ENCODE measurements around the gene EFNA5. TPM values are rescaled to one million over a fixed set of nuclear protein-coding genes. Genes with fewer than 3 reads are reported as not detected.

EFNA5 gene
- polyA plus RNA-seq, 5 donors: 17.4 to 26.5 (median 19.1) TPM

DNA sequence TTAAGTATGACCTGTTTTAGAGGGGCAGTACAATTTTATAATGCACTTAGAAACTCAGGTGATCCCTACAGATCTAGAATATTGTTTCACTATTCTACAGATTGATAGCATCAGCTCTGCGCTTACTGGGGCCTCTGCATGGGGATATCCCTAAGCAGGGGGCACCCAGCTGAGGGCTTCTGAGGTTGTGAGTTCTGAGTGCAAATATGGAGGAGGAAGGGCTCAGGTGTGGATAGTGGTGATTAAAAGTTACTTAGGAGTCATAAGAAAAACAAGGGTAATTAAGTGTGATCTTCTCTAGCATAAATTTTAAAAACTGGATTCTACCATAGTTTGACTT is 274.4 kb downstream of the EFNA5 start:
- DNase-seq: no peak

DNA sequence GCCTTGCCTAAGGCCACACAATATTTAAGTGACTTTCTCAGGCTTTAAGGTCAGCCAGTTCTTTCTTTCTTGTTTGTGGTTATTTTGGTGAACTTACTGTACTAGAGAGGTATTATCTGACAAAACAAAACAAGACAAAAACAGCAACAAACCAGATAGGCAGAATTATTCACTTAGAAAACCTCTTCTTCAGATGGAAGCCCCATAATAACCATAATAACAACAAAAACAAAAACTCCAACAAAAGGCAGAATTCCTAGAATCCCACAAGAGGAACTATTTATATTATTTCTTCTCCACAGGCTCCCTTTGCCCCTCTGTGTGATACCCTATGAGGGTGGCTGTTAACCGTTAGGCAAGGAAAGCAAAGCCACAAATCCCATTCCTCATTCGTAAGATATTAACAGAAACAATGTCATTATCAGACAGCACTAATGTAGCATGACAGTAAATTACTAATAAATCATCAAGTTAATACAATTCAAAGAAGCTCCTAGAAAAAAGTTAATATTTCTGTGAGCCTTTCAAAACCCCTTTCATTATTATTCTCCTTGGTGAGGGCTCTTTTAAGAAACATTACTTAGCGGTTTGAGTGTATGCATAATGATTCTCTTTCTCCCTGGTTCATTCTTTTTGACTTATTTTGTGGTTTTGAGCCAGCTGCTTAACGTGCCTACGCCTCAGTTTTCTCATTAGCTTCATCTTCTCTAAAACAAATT is 274.9 kb downstream of the EFNA5 start:
- no peak for DNase-seq

DNA sequence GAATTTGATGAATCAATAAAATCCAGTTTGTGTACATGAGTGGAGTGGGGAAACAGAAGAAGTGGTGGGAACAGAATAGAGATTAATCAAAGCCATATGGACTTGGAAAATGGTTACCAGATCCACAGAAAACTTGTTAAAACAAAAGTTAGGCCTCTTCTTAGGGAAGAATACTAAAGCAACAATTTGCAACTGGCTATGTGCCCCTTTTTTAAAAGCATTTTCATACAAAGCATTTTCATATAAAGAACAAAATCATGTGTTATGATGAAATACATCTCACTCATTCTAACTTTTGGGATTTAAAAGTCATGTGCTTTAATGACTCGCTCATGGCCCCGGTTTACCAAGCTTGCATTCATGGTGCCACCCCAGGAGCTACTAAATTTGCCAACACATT is 276.9 kb downstream of the EFNA5 start:
- DNase-seq: no peak

DNA sequence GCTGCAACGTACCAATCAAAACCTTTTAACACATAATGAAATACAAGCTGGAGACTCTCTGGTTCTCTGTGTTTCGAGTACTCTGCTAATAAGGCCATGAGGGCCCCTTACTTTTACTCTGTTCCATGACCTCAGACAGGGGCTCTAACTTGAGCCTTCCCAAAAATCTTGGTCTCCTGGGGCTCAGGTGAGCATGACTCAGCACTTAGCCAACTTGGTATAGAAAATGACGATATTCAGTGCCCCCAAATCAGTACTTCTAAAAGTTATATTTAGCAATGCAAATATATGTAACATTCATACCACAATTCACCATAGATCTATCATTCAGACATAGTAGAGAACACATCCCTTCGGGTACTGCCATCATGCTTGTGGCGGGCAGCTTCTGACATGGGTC is 278.9 kb downstream of the EFNA5 start:
- no peak for DNase-seq

DNA sequence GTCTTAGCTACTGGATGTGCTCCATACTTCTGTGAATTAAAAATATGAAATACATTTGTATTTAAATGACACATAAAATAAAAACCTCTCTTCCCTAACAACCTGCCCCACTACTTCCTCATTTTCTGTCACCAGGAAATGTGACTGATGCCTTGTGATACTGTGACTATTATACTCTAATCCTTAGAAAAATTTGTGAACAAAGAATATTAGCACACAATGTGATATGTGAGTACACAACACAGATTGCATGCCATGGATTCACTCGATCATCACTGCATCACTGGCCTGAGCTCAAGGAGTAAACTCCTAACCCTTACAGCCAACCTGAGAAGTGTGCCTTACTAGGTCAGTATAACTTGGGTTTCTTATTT is 281.0 kb downstream of the EFNA5 start:
- DNase-seq: no peak

DNA sequence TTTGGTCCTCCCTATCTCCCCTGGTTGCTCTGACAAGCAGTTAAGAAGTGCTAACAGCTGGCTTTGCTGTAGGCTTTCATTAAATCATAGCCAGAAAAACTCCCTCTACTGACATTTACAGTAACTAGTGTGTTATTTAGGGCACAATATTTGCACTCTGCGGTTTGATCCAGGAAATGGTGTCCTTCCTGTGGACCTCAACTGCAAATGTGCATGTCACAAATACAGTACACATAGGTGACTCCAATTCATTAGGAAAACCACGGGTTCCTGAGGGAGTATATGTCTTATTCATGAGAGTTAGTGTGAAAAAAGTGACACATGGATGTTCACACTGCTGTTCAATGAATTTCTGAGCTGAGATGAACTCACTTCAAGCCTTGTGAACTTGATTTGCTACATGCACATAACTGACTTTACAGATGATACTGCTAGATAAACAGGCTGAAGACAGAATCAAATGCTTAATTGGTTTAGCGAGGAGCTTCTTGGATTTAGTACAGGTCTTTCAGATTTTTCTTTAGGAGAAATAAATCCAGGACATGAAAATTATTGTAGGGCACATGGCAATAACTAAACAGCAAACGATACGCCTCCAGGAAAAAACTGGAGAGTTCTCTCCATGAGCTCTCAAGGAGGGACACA is 281.5 kb downstream of the EFNA5 start:
- peak; percentile 50 to 55 for DNase-seq

DNA sequence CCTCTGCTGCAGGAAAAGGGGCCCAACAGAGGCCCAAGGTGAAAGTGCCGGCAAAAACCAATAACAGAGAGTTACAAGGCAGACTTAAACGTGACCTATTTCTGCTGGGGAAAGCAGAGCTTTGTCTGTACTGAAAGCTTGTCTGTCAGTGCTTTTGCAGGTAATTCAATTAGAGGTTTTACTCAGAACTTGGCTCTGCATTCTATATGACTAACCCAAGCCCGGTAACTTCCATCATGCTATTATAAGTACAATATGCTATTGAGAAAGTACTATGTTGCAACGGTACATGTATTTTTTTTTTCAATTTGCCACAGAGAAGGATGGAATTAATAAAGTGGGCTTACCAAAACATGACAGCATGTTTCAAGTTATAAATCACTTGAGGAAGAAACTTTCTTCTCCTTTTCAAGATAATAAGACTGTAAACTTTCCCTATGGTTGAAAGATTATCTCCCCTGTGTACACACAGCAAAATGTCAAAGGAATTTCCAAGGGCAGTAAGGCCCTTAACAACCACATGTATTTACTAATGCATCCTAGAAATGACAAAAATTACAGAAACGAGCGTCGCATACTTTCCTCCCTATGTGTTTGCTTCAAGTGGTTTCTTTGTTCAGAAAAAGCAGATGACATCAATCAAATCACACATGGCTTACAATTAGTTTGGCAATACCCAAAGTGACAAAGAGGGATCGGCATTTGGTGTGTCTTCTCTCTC is 282.4 kb downstream of the EFNA5 start:
- DNase-seq: peak; percentile 51 to 53

DNA sequence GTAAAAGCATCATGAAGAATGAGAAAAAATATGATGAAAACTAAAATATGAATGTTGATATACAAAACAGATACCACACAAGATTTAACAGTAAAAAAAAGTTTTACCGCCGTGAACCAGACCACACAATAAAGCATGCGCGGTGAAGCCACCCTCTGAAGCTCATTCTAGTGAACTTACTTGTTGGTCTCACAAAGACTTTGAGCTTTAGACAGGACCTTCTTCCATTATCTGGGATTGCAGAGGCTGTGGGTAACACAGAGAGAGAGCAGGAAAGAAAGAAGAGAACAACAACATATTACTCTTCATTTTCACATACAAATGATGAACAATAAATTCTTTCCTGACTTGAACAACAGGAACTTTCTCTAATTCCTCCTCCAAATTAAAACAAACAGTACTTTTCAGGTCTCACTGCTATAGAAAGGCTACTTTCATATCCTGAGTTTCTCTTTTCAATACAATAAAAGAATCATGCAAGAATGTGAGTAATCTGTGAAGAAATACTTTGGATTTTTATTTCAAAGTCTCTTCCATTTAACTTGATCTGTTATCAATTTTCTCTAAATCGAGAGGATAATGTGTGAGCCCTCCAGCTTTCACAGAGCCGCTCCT is 283.1 kb downstream of the EFNA5 start:
- DNase-seq: no peak

DNA sequence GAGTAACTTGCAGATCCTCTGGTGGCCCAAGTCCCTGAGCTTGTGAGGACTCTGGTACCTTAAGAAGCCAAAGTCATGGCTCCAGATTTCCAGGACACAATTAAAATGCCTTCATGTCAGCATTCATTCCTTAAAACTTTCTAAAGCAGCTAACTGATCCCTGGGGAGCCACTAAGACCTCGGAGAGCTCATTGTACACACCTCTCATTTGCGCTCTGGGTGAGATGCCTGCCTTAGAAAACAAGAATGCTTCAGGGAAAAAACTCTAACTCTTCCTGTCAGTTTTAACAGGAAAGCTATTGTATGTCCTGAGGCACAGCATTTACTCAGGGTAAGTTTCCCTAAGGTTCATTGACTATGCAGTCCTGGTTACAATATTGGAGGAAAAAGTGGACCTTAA is 285.0 kb downstream of the EFNA5 start:
- DNase-seq: no peak

DNA sequence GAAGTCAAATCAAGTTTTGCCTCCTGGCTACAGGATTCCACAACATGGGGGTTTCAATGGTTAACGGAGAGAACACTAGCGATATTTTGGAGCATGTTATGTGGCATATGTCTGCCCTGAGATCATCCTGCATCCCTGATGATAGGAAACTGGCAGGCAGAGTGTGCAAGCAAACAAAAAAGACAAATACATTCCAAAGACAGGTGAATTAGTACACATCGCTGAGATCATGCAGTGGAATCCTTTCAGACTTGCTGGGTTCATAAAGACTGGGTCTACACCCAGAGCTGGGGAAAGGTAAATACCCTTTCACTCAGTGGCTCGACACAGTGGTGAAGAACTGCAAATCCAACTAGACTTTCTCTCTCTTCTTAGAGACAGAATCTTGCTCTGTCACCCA is 286.5 kb downstream of the EFNA5 start:
- no peak for DNase-seq

DNA sequence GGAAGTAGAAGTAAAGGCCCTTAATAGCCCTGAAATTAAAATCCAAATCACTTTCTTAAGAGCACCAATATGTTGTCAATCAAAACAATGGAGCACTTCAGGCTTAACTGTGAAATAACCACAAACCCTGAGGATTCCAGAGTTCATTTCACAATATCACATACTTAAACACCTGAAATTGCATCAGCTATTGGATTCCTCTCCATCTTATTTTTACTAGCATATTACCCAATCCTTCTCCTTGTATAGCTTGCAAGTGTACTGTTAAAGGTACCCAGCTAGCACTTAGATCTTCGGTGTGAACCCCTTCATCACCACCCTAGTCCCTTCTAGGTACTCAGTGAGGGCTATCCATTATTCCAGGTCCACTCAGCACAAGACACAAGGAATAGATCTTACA is 287.3 kb downstream of the EFNA5 start:
- DNase-seq: no peak

DNA sequence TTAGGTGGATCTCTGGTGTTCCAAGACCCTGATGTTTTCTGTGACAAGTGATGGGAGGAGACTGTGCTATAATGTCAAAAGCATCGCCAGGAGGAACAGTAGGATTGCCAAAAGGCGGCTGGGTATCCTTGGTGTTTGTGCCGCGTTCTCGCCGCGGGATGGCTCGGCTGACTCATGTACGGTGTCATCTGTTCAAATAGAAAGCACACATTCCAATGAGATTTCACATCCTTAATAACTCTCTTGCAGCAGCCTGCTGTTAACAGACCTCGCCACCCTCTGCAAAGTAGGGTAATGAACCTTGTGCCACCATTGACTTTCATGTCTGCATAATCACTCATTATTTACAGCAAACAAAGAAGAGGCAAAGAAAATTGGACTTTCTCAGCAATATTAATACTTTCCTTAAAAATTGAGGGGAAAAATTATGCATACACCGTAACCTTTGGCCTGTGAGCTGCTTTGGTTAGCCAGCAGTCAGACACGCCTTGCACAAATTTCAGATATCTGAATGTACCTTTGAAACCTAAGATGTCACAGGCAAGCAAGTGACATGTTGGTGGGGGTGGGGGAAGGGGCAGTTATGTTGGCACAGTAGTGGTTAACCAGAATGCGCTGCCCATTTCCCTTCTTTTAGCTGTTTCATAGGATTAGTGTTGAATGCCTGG is 289.4 kb downstream of the EFNA5 start:
- no peak for DNase-seq

DNA sequence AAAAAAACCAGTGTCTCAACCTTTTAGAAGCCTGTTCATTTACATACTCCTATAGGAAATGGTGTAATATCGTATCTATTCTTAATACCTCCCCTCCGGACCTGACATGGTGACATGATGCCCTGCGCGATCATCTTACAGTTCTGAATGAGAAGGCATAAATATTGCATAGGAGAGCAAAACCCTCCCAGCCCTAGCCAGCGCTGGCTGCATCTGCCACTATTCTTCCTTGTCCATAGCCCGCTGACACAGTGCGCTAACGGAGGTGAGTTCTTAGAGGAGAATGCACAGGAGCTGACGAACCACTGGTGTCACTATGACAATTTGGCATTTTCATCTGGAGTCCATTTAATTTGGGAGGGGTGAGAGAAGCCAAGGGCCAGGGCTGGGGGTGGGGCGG is 290.1 kb downstream of the EFNA5 start:
- no peak for DNase-seq

DNA sequence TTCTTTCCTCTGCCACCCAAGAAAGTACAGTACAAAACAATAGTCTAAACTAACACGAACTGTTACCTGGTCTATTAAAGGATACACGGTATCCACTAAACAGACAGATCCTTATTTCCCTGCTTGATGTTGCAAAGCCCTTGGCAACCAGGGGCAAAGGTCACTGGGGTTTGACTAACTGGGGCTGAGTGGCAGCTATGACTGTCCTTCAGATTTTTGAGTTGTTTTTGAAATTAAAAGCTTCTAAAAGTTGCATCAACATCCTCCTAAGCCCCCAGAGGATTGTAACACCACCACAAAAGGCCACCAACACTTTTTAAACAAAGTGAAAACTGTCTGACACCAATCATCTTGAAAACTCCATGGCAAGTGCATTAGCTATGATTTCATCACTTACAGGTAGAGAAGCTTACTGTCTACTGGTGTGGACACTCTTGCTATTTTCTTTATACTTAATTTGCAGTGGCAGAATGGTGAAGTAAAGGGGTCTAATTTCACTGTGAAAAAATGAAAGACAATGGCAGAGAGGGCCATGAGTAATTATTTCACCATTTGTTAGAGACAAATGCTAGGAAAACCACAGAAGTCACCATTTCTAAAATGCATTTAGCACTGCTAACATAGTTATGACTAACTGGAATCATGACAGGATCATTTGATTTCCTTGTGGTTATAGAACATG is 292.4 kb downstream of the EFNA5 start:
- no peak for DNase-seq

DNA sequence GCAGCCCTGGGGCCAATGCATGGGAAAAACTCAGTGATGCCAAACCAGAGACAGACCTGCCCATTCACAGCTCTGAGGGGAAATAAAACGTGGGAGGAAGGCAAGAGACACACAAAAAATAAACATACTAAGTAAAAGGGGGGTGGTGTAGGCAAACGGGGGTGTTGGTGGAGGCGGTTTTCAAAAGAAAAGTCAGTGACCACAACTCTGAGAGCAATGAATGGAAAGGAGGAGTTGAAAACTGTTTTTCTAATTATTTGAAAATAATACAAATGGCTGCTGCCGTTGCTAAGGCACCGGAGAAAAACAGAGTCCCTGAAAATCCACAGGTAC is 293.5 kb downstream of the EFNA5 start:
- no peak for DNase-seq

DNA sequence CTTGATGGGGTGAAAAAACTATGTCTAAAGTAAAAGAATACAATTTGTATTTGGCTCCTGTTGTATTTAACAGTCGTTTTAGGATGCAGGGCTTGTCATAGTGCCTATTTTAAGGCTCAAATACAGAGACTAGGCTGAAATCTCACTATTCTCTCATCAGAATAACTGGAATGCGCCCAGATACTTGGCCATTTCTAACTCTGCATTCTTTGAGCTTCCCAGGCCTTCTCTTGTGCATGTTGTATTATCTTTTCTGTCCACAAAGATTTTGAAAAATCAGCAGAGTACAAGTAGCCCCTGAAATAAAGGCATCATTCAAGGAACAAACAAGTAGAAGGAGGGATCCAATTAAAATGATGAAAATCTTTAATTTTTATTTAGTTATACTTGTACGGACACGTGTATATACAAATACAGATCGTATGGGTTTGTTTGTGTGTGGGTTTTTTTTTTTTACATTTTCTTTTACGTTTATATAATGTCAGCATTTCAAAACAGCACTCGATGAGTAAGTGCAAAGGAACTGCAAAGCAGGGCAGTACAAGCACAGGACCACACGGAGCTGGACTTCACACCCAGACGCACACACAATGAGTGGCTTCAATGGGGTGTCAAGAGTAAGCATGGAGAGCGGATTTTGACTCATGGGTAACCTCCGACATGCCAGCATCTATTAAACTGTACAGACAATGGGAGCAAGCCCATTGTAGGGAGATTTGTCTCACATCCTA is 294.0 kb downstream of the EFNA5 start:
- no peak for DNase-seq

DNA sequence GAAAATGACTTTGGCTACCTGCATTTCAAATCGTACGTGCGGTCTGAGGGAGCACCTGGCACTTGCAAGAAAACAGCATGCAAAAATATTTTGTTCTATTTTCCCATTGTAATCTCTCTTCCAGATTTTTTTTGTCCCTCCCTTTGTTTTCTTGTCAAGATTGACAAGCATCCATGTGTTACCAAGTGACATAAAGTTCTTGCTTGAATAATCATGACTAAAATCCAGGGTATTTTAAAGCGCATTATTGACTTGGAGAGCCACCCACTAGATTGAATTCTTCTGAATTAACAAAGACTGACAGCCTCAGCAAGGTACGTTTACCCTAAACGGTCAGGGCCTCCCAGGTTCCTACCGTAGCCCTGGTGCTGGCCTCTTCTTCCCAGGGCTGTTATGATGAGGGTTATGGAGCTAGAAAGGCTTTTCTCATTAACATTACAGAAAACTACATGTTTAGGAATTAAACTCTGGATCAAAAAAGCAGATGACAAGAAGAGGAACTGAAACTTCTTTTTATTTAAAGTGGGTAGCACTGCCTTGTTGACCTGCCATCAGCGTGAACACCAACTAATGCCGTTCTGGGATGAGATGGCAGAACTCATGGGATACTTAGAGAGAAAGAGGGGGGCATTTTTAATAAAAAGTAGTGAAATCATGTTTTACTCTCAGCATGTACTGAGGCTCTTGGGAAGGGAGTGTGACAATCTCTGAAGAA is 297.0 kb downstream of the EFNA5 start:
- DNase-seq: no peak

DNA sequence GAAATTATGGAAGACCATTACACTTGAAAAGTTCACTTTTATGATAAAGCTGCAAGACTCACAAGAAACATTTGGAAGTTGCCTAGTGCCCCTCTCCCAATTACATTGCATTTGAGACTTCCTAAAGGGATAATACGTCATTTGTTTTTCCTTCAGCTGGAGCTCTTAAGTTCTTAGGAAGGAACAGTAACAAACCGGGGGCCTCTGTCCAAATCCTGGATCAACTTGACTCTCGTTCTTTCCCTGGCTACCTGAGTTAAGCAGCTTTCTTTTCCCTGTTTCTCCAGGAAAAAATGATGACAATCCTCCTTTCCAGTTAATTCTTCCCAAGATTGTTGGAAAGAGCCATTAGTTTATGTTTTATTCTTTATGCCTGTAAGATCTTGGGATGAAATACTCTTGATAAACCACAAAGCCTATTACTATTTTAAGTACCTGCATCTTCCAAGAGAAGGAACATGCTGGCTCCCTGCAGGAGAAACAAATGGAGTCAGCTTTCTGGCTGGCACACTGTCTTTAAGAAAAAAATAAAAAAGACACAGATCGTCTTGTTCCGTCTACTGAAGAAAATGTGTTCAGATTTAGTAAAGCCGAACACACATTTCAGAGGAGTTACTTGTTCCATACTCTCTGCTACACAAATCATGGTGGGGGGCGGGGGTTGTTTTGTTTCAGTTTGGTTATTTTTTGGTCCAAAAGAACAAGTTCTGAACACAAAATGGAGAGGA is 297.9 kb downstream of the EFNA5 start:
- no peak for DNase-seq

DNA sequence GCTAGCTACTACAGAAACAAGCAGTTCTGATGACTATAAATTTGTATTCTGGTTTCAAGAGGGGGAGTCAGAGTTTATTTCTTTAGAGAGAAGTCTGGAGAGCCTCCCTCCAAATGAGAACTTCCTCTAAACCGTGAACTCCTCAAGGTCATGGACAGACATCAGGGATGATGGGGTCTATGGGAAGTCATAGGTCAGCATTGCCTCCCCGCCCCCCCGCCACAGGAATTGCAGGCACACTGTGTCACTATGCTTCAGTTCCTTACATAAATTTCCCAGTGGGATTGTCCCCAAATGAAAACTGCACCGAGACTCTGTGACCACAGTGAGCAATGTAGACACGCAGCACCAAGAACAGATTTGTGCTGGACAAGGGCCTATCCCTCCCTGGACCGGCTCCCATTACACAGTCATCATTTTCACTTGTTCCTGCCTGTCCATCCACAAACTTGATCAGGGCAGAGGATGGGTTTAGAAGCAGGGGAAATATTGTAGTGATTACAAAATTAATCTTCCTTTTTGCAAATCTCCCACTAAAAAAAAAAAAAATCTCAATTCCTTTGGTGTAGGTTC is 300.3 kb downstream of the EFNA5 start:
- DNase-seq: no peak

Measured in right lung (tissue), 5 donors.